Measurements from ENCODE around the gene UNC5C. TPM values are rescaled to one million over a fixed set of nuclear protein-coding genes. Genes with fewer than 3 reads are reported as not detected.

Gene UNC5C
- total RNA-seq, 1 donor from 2014 or later = 12.0 TPM

DNA sequence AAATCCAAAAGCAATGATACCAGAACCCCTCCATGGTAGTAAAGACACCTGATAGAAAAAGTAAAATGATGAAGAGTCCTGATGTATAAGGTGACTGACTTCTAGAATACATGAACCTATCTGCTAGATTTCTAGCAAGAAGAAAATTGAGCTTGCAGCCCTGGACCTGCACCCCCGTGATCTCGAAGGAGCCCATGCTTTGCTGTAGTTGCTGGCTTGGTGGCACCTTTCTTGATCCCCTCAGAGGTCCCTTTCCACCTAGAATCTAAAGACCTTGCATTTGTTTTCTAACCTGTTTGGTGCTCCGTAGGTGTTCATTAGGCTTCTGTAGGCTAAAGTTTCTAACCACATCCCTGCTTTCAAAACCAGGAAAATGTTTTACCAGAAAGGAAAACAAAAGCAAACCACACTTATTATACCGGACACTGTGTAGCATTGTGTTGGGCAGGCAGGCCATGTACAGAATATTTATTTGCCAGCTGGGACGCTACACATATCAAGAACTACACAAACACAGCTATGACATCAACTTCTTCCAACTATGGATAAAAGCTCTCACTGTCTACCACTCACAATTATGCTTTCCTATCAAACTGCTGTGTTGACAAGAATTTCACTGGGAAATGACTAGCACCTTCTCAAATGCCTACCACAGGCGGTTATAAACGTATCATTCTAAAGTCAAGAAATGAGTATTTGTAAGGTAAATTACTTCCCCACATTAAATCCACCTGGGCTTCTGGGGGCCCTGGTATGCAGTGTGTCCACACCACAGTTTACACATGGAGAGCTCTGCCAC, 316.2 kb downstream of the UNC5C start:
- DNase-seq (ENCODE audit: extremely low spot score in 2 of 2) = no peak
- no peaks in the 10 kb centered on the region for H3K4me1 ChIP-seq
- H3K36me3 ChIP-seq = no peaks in the 10 kb centered on the region
- TF ChIP-seq, protein P1, sequence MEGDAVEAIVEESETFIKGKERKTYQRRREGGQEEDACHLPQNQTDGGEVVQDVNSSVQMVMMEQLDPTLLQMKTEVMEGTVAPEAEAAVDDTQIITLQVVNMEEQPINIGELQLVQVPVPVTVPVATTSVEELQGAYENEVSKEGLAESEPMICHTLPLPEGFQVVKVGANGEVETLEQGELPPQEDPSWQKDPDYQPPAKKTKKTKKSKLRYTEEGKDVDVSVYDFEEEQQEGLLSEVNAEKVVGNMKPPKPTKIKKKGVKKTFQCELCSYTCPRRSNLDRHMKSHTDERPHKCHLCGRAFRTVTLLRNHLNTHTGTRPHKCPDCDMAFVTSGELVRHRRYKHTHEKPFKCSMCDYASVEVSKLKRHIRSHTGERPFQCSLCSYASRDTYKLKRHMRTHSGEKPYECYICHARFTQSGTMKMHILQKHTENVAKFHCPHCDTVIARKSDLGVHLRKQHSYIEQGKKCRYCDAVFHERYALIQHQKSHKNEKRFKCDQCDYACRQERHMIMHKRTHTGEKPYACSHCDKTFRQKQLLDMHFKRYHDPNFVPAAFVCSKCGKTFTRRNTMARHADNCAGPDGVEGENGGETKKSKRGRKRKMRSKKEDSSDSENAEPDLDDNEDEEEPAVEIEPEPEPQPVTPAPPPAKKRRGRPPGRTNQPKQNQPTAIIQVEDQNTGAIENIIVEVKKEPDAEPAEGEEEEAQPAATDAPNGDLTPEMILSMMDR (IDR thresholded peaks at IDR 0.05) = no peak
- TF ChIP-seq POLR2A (IDR thresholded peaks at IDR 0.05) = no peak
- no peak for TF ChIP-seq POLR2AphosphoS5 (IDR thresholded peaks at IDR 0.05; ENCODE audit: insufficient read depth in 1 of 2, low read depth in 1 of 2)
- intact Hi-C loops (cut with DNase I) = no loop called here
- H3K27ac ChIP-seq = no peak overlapping the region
- H3K27me3 ChIP-seq = no peaks in the 10 kb centered on the region
- no peaks in the 10 kb centered on the region for H3K9me3 ChIP-seq
- no peak overlapping the region for H3K4me3 ChIP-seq

DNA sequence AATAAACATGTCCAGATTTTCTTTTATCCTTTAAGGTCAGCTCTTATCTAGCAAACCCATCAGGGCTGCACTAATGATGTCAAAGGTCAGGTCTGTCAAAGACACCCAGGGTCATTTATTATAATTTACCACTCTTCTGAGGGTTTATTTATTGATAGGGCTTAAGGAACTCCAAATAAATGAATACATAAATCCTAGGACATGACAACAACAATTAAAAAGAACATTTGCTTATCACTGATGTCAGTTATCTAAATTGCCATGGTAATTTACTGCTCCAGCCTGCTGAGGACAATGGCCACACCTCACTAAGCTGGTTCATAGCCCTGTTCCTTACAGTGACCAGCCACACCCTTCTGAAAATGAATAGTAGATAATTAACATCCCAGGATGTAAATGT, 317.1 kb downstream of the UNC5C start:
- no peak overlapping the region for H3K4me3 ChIP-seq
- TF ChIP-seq POLR2AphosphoS5 (IDR thresholded peaks at IDR 0.05; ENCODE audit: insufficient read depth in 1 of 2, low read depth in 1 of 2) (no peak), POLR2A (IDR thresholded peaks at IDR 0.05) (no peak)
- TF ChIP-seq, protein P1 (IDR thresholded peaks at IDR 0.05) = no peak
- no peak for DNase-seq (ENCODE audit: extremely low spot score in 2 of 2)

DNA sequence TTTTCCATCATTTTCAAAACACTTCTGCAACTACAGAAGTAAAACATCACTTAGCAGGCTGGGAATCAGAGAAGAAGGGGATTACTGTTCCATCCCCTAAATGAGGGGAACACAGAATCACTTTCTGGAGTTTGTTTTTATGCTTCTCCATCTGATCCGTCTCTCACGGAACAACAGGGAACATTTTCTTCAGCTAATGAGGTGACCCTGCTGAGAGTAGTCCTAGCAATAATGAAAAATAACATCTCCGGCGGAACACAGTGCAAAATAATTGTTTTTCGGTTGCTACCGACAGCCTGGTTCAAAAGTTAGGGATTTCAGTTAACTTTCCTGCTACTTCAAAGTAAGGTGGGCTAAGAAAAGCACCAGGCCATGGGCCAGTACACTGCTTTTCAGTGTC, 322.9 kb downstream of the UNC5C start:
- Histone ChIP-seq H3K4me3 (no peak overlapping the region), H3K27me3 (no peaks in the 10 kb centered on the region), H3K36me3 (no peaks in the 10 kb centered on the region), H3K9me3 (no peaks in the 10 kb centered on the region), H3K4me1 (no peaks in the 10 kb centered on the region), H3K27ac (no peak overlapping the region)
- TF ChIP-seq, protein P1 (IDR thresholded peaks at IDR 0.05) = no peak
- TF ChIP-seq POLR2AphosphoS5 (IDR thresholded peaks at IDR 0.05; ENCODE audit: insufficient read depth in 1 of 2, low read depth in 1 of 2) (no peak), POLR2A (IDR thresholded peaks at IDR 0.05) (no peak)
- no peak for DNase-seq (ENCODE audit: extremely low spot score in 2 of 2)
- intact Hi-C loops (cut with DNase I) = no loop called here

More for the DNA sequence above, 317.1 kb downstream of the UNC5C start:
- intact Hi-C loops (cut with DNase I) = no loop called here
- Histone ChIP-seq H3K4me1 (no peaks in the 10 kb centered on the region), H3K36me3 (no peaks in the 10 kb centered on the region), H3K27ac (no peak overlapping the region), H3K27me3 (no peaks in the 10 kb centered on the region), H3K9me3 (no peaks in the 10 kb centered on the region)

DNA sequence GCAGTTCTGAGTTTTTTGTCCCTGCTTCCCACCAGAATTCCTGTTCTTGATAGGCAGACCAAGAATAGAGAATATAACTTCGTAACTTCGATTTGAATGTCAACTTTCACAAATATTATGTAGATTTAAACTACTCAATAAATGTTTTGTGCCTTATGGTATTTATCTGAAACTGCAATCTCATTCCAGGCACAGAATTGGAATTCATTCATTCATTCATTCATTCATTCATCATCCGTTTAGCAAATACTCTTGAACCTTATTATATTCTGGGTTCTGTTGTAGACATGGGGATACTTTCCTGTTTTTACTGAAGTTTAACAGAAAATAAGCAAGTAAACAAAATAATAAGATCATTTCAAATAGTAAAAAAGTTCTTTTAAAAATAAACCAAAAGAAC, 324.4 kb downstream of the UNC5C start:
- intact Hi-C loops (cut with DNase I) = no loop called here
- no peak for DNase-seq (ENCODE audit: extremely low spot score in 2 of 2)
- H3K27me3 ChIP-seq = no peaks in the 10 kb centered on the region
- H3K36me3 ChIP-seq = no peaks in the 10 kb centered on the region
- H3K9me3 ChIP-seq = no peaks in the 10 kb centered on the region
- H3K4me1 ChIP-seq = no peaks in the 10 kb centered on the region
- TF ChIP-seq POLR2AphosphoS5 (IDR thresholded peaks at IDR 0.05; ENCODE audit: insufficient read depth in 1 of 2, low read depth in 1 of 2) (no peak), POLR2A (IDR thresholded peaks at IDR 0.05) (no peak)
- TF ChIP-seq, protein P1 (IDR thresholded peaks at IDR 0.05) = no peak
- no peak overlapping the region for H3K27ac ChIP-seq
- H3K4me3 ChIP-seq = no peak overlapping the region

Data from vagina (tissue), 2 donors.